Activated CD4-positive, alpha-beta T cell treated with anti-CD3 and anti-CD28 coated beads, Interleukin-2, Interleukin-4, amounts not matched to agents 100 ng/mL and 50 ng/mL, durations not matched to agents 16 hours and 8 hours (primary cell): Measurements from ENCODE around the gene METTL5.

Experiments
- DNase-seq: peaks from one replicate; pipeline ENCODE4 v3.0.0-alpha.2; 2020; ENCODE audit warnings: low spot score

METTL5 gene

DNA sequence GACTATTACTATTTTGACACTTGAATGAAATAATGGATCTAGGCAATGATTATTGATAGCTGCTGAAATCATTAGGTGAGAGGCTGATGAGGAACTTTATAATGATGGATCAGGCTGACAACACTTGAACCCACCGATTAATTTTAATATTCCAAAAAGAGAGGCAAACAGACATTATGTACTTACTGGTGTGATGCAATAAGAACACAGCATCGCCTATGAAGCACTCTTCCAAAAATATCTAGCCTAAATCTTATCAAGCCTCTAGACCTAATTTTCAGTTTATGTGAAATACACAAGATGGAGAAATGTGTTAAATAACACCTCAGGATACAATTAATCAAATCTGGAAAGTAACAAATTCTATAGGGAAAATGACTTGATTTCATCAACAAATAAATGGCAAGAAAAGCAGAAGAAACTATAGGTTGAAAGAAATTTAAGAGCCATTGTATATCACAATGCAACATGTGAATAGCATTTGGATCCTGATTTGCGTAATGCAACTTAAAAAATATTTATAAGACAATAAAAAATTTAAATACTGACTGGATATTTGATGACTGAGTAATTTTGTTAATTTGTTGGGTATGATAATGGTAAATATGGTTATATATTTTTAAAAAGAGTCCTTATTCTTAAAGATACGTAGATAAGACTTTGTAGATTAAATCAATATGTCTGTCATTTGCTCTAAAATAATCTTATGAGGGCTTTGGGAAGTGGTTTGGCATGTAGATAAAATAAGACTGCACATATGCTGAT, 43.3 kb downstream of the METTL5 start:
- no peak for DNase-seq

DNA sequence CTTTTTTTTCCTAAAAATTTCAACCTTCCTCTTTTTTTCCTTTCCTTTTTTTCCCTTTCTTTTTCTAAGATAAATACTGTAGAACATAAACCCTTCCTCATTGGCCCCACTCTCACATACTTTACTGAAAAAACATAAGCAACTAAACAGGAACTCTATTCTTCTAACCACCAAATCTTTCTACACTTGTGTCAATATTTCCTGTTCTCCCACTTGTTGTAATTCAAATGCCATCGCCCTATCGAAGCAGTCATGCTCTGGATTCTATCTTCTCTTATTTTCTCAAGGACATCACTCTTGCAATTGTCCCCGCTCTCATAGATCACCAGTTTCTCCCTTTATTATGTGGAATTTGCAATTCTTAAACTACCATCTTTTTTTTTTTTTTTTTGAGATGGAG, 46.3 kb downstream of the METTL5 start:
- DNase-seq: no peak

DNA sequence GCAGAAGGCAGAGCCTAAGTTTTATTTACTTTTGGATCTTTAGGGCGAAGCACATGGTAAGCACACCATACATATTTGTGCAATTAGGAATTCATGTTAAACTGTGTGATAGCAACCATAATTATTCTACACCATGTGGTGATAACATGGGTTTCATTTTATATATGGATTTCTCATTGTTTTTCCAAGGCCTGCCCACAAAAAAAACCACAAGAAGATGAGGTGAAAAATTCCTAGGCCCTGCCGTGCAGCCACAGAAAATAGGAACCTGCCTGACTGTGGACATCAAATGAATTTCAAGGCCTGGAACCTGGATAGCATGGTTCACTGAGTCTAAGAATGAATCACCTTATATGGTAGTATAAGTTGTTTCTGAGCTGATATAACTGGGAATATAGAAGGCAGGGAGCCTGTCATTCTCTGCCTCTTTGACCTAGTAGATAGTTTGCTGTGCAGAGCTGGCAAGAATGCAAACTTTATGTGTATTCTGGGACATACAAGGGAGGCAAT, 48.4 kb downstream of the METTL5 start:
- DNase-seq: no peak

DNA sequence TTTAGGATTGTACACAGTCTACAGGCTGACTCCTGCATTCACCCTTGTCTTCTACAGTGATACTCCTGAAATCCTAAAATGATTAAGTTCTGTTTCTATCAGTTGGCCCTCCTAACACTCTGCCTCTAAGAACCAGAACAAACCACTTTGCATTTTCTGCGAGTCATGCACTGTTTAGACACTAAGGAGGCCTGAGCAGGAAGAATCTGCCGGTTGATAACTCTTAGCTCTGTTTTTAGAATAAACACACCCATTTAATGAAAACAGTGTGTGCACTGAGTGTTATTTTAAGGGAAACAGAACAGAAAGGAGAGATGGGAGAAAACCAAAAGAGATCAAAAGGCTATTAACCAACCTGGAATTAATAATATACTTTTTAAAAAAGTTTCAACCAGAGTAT, 48.9 kb downstream of the METTL5 start:
- no peak for DNase-seq

DNA sequence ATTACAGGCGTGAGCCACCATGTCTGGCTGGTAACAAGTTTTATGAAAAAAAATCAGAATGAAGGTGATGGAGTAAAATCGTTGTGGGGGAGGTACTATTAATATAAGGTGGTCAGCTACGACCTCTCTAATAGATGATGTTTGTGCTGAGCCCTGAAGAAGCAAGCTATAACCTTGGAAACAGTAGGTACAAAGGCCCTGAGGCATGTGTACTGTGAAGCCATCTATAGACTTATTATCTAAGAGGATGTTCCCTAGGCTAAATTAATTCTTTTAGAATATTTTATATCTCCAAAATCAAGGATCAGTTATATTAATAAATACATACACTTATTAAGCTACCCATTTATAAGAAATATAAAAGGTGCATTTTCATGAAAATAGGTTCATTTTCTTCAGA, 49.4 kb downstream of the METTL5 start:
- DNase-seq: no peak

DNA sequence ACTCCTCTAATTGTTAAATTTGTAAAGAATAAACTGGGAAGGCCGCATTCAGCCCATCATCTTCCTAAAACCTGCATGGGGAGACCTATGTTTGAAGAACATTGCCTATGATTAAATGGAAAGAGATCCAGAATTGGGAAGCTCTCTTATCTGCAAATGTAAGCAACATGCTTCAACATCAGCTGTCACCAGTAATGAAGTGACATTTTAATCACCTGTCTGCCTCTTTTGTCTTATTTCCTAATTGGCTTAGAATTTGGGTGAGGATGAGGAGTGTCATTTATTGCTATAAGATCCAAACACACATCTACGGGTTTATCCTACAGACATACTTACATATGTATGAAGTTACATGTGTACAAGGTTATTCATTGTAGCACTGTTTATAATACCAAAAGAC, 52.1 kb downstream of the METTL5 start:
- no peak for DNase-seq

DNA sequence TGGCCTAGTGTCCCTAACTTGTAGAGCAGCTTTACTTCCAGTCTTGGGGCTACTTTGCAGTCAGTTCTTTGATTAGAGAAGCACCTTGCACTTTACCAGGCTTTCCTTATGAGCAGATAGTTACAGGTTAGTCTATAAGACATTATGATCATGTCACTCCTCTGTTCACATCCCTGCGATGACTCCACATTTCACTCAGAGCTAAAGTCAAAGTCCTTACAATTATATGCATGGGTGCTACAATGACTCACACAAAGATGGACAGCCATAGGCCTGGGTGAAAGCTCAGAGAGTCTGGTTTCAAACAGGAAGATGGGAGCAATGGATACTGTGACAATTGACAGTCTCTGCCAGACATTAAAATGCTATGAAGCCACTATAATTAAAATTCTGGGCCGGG, 53.1 kb downstream of the METTL5 start:
- no peak for DNase-seq

DNA sequence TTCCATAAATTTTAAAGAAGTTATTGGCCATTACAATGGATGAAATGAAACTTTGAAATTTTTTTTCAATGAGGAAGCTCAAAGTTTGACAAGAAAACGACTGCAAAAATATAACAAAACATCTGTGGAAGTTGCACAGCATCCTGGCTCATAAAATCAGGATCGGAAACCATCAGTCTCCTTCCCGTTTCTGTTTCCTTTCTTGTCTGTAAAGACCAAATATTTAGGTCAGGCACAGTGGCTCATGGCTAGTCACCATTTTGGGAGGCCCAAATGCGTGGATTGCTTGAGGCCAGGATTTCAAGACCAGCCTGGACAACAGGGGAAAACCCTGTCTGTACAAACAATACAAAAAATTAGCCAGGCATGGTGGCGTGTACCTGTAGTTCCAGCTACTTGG, 53.7 kb downstream of the METTL5 start:
- no peak for DNase-seq

DNA sequence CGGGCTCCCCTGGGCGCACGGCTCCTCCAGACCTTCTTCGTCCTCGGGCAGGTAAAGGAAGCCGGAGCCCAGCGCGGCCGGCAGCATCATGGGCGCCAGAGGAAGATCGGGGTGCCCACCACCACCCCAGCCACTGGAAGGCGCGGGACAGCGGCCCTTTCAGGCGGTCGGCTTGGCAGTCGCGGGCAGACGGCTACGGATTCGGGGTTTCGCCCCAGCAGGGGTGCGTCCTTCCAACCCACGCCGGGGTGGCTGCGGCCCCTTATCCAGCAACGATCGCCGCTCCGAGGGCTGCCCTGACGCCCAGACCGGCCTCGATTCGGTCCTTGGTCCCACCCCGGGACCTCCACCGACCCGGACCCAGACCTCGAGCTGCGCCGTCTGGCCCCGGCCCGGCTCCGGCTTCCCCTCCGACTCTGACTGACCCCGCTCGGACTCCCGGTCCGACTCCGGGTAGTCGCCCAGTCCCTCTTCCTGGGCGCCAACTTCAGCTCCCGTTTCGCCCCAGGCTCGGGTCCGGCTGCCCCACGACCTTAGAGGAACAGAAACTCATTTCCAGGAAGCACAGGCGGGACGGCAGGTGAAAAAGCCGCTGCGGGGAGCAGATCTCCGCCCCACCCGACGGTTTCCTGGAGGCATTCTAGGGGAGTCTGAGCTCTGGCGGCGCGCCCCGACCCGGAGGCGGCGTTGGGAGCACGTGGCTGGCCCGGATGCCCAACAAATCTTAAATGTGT, 56.3 kb downstream of the METTL5 start:
- DNase-seq: peak; percentile 19

DNA sequence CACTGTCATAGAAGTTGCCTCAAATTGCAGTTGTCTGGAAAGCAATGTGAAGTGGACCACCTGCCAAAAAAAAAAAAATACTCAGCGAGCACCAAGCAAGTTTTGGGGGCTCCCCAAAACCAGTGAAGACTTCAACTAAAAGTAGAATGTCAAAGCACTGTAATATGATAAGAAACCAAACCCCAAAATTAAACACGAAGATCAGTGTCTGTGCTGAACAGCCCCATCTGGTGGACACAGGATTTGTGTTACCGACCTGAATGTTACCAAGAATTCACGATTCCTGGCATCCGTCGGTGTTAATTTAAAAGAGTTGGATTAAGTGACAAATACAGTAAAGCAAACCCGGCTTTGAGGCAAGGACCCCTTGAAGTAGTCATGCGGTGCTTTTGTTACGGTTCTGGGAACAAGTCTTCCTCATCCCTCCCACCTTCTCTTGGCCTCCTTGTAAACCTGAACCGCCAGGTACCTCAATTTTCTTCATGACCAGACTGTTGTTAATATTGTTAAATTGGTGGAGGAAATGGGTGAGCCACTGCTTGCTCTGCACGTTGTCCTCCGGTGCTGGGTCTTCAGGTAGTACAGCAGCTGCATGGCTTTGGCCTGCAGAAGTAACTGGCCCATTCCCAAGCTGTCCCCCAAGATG, 57.3 kb downstream of the METTL5 start:
- peak; percentile 72 for DNase-seq

DNA sequence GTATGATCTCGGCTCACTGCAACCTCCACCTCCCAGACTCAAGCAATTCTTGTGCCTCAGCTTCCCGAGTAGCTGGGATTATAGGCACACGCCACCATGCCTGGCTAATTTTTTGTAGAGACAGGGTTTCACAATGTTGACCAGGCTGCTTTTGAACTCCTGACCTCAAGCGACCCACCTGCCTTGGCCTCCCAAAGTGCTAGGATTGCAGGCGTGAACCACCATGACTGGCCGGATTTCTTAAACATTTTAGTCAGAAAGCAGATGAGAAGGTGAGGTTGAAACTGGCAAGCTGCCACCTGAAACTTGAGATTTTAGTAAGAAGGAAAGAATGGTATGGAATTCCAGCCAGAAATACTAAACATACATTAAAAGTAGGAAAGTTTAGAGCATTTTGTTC, 59.2 kb downstream of the METTL5 start:
- DNase-seq: no peak

DNA sequence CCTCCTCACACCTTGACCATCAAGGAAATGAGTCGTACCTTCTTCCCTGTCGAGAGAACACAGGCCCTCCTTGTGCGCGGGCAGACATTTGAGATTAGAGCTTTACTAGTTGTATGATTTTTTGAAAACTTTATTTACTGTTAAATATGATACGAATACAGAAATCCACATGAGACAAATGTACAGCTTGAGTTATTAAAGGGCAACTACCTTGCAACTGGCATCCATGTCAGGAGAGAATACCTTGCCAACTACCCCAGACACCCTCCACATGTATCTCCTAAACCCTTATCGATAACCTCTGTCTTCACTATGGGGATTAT, 62.8 kb downstream of the METTL5 start:
- DNase-seq: no peak
